NCI-H1436 treated with DMSO at 0.1 percent for 48 hours (cell line): ENCODE measurements around the gene PLA2G7.
"Not testable (repeated sequence)": the region's sequence is repeated elsewhere in the genome, so short reads cannot be mapped to it uniquely, and the experiment has no call there.

Source experiments
- DNase-seq: peaks from one replicate; lab custom pipeline; 2025; lab: John Stamatoyannopoulos, UW

Gene PLA2G7

GRCh38 chr6:46734867-46735719 is at the start of gene PLA2G7:
Gene PLA2G7, minus strand, starts transcription at chr6:46735375. Its CDS starts 12,484 bp downstream, at chr6:46722891.
- no peak for DNase-seq

GRCh38 chr6:46784535-46784934 is 49.4 kb upstream of the PLA2G7 start:
- DNase-seq, result no peak

GRCh38 chr6:46781478-46782378 is 46.6 kb upstream of the PLA2G7 start:
- DNase-seq, result peak; percentile 25

- no peak for DNase-seq
Observed at GRCh38 chr6:46777476-46778346, 42.5 kb upstream of the PLA2G7 start.

- no peak for DNase-seq
Observed at GRCh38 chr6:46776070-46776712, 41.0 kb upstream of the PLA2G7 start.

GRCh38 chr6:46774736-46775135 is 39.6 kb upstream of the PLA2G7 start:
- DNase-seq, result not testable (repeated sequence)

GRCh38 chr6:46773201-46773855 is 38.2 kb upstream of the PLA2G7 start:
- DNase-seq, result no peak

GRCh38 chr6:46772762-46773161 is 37.6 kb upstream of the PLA2G7 start:
- no peak for DNase-seq

- DNase-seq, result no peak
Observed at GRCh38 chr6:46772016-46772415, 36.8 kb upstream of the PLA2G7 start.

- DNase-seq, result no peak
Observed at GRCh38 chr6:46764961-46765360, 29.8 kb upstream of the PLA2G7 start.

GRCh38 chr6:46764280-46764679 is 29.1 kb upstream of the PLA2G7 start:
- DNase-seq, result not testable (repeated sequence)

GRCh38 chr6:46763466-46763865 is 28.3 kb upstream of the PLA2G7 start:
- DNase-seq, result no peak

GRCh38 chr6:46760925-46761324 is 25.8 kb upstream of the PLA2G7 start:
- no peak for DNase-seq

- DNase-seq, result no peak
Observed at GRCh38 chr6:46758960-46759753, 24.0 kb upstream of the PLA2G7 start.

GRCh38 chr6:46757214-46757596 is 22.0 kb upstream of the PLA2G7 start:
- no peak for DNase-seq

GRCh38 chr6:46756469-46757213 is 21.5 kb upstream of the PLA2G7 start:
- no peak for DNase-seq

GRCh38 chr6:46755865-46756264 is 20.7 kb upstream of the PLA2G7 start:
- DNase-seq, result no peak

GRCh38 chr6:46751658-46752057 is 16.5 kb upstream of the PLA2G7 start:
- DNase-seq, result no peak

GRCh38 chr6:46749731-46750130 is 14.6 kb upstream of the PLA2G7 start:
- no peak for DNase-seq
